K562 (cell line): ENCODE measurements around the gene XPR1. TPM values are rescaled to one million over a fixed set of nuclear protein-coding genes. Genes with fewer than 3 reads are reported as not detected.

Experiments
- FOXO4 ChIP-seq: fragments of 450-650 bp; formaldehyde crosslinking; IDR thresholded peaks from 2 replicates; pipeline ENCODE4 v1.4.0; 2020; ENCODE audit warnings: mild to moderate bottlenecking, moderate library complexity
- GMEB1 ChIP-seq: fragments of 250-450 bp; sonication (Bioruptor Pico); IDR thresholded peaks from 2 replicates; pipeline ENCODE4 v1.4.0; 2020; ENCODE audit warnings: mild to moderate bottlenecking
- JUND ChIP-seq, 2 experiments: IDR thresholded peaks; 2 replicates in 1 of 2; 3 replicates in 1 of 2; pipeline ENCODE4 v1.6.1; 2011; ENCODE audit warnings: borderline replicate concordance in 2 of 2, low read depth in 2 of 2, low read length in 2 of 2, improper control_type of control experiment in 1 of 2, missing biosample characterization in 1 of 2, missing genetic modification characterization in 1 of 2, missing genetic modification reagents in 1 of 2
- MBD1 ChIP-seq: fragments of 250-450 bp; sonication (Bioruptor Pico); IDR thresholded peaks from 2 replicates; pipeline ENCODE4 v1.8.0; 2022; ENCODE audit warnings: inconsistent platforms
- NFXL1 ChIP-seq: fragments of 450-650 bp; formaldehyde crosslinking; IDR thresholded peaks from 2 replicates; pipeline ENCODE4 v1.4.0; 2021; ENCODE audit warnings: mild to moderate bottlenecking
- PCBP1 ChIP-seq: fragments of 200-400 bp; formaldehyde crosslinking; IDR thresholded peaks from 2 replicates; pipeline ENCODE4 v1.6.1; 2018; ENCODE audit warnings: mild to moderate bottlenecking, low read depth, low read length; ENCODE audit not compliant: poor library complexity, severe bottlenecking
- RCOR1 ChIP-seq, 2 experiments: IDR thresholded peaks; 2 replicates each; pipeline ENCODE4 v1.6.1; 2012; ENCODE audit warnings: low read depth in 2 of 2, low read length in 2 of 2, borderline replicate concordance in 1 of 2, improper control_type of control experiment in 1 of 2
- SAFB ChIP-seq: fragments of 200-400 bp; formaldehyde crosslinking; IDR thresholded peaks from 2 replicates; pipeline ENCODE4 v1.6.1; 2017; ENCODE audit warnings: low read depth, low read length, borderline replicate concordance
- SFPQ ChIP-seq: fragments of 200-400 bp; formaldehyde crosslinking; IDR thresholded peaks from 2 replicates; pipeline ENCODE4 v1.6.1; 2017; ENCODE audit warnings: mild to moderate bottlenecking, low read depth, low read length, moderate library complexity
- SMARCA5 ChIP-seq: fragments of 450-650 bp; IDR thresholded peaks from 2 replicates; pipeline ENCODE4 v1.6.1; 2016
- ZFP1 ChIP-seq: fragments of 450-650 bp; formaldehyde crosslinking; IDR thresholded peaks from 2 replicates; pipeline ENCODE4 v1.4.0; 2020; ENCODE audit warnings: mild to moderate bottlenecking, mixed read lengths
- ZNF384 ChIP-seq: IDR thresholded peaks from 2 replicates; pipeline ENCODE4 v1.6.1; 2012; ENCODE audit warnings: low read depth, low read length, improper control_type of control experiment
- ZNF584 ChIP-seq: fragments of 200-800 bp; sonication (Bioruptor generic); IDR thresholded peaks from 2 replicates; pipeline ENCODE4 v1.6.1; 2016; ENCODE audit warnings: low read depth, mild to moderate bottlenecking, missing genetic modification characterization, missing compliant biosample characterization
- ZNF609 ChIP-seq: sonication (generic); formaldehyde crosslinking; IDR thresholded peaks from 2 replicates; pipeline ENCODE4 v1.8.1; 2023; ENCODE audit warnings: missing genetic modification reagents, mild to moderate bottlenecking, borderline replicate concordance
- ZNF668 ChIP-seq: fragments of 250-450 bp; sonication (Bioruptor Pico); IDR thresholded peaks from 2 replicates; pipeline ENCODE4 v1.8.0; 2022; ENCODE audit warnings: mild to moderate bottlenecking, inconsistent platforms
- polyA plus RNA-seq, 8 experiments: library from polyadenylated mRNA; depleted of rRNA in 4 of 8; stranded (reverse) in 5 of 8; unstranded in 3 of 8; fragments of >200 nt; fragmentation: Nextera tagmentation in 2 of 8; fragmentation: Illumina TruSeq in 1 of 8; extraction: Ambion mirVana in 2 of 8; extraction: Trizol in 1 of 8; gene quantifications; 2 replicates each; pipeline versions ENCODE4 v1.2.1 to v1.2.3, GENCODE V29; 2011 to 2014; ENCODE audit warnings: inconsistent platforms in 1 of 8, missing spikeins in 1 of 8
- total RNA-seq, 7 experiments: library from RNA; depleted of rRNA in 6 of 7; stranded (reverse); fragments of >200 nt in 6 of 7; fragmentation: Illumina TruSeq in 2 of 7; extraction: Trizol in 2 of 7; gene quantifications; 2 replicates each; pipeline versions ENCODE4 v1.2.1 to v1.2.3, GENCODE V29; 2011 to 2021; ENCODE audit warnings: low replicate concordance in 1 of 7

XPR1 gene
- total and polyA plus RNA-seq, 9 of the 15 experiments (the other 6 are each of a cell fraction or from before 2014, with no cell fraction given) = 3.0 to 66.2 (median 38.6) TPM

- no peak for TF ChIP-seq PCBP1
- TF ChIP-seq GMEB1 (CRISPR knock-in tag) = no peak
- TF ChIP-seq SFPQ = no peak
- no peak for TF ChIP-seq NFXL1 (CRISPR knock-in tag)
- no peak for TF ChIP-seq ZFP1
- no peak; the same call in 1 of the 2 replicates for TF ChIP-seq SMARCA5
- TF ChIP-seq SAFB = no peak
- TF ChIP-seq MBD1 = no peak
- no peak for TF ChIP-seq ZNF584
- TF ChIP-seq FOXO4 = no peak
- peak; percentile 64 to 92; a peak in 3 of 4 replicates for TF ChIP-seq RCOR1 (IDR thresholded peaks at IDR 0.05; ENCODE audit: borderline replicate concordance in 1 of 2, low read depth in 2 of 2, low read length in 2 of 2)
- TF ChIP-seq JUND (IDR thresholded peaks at IDR 0.05; ENCODE audit: borderline replicate concordance, low read depth, low read length) = peak; percentile 48
- TF ChIP-seq JUND (tag; IDR thresholded peaks at IDR 0.05; ENCODE audit: borderline replicate concordance, low read depth, low read length) = peak; percentile 12; the same call in 1 of the 3 replicates
- no peak for TF ChIP-seq ZNF609 (CRISPR knock-in tag)
- TF ChIP-seq ZNF668 (CRISPR knock-in tag) = no peak
- no peak for TF ChIP-seq ZNF384
These were observed 21.2 kb upstream of the XPR1 start (continued) for GRCh38 chr1:180610556-180611015.
